ENCODE measurements around the gene FDX1. TPM values are rescaled to one million over a fixed set of nuclear protein-coding genes. Genes with fewer than 3 reads are reported as not detected.

Gene FDX1
- total RNA-seq, 2 experiments from 2014 or later = 10.0 to 10.5 TPM

GRCh38 chr11:110433393-110434333 lies 3.9 kb downstream of the FDX1 start:
- no peaks in the 10 kb centered on the region for H3K27me3 Mint-ChIP-seq (ENCODE audit: low read depth)
- CTCF ChIA-PET = interaction anchor here (0.6 to 8.0 kb wide), 30 partner anchors 8 to 797 kb away, joined by 3 to 100 read pairs (median 4); no protein-coding TSS in a partner anchor
- DNase-seq = no peak
- no peak for ATAC-seq
- H3K27ac Mint-ChIP-seq = no peak overlapping the region
- POLR2A ChIA-PET = no interaction called here
- peaks cover 27% of the 10 kb centered on the region for H3K36me3 Mint-ChIP-seq (ENCODE audit: low read depth)
- H3K4me3 Mint-ChIP-seq = no peak overlapping the region
- peaks cover 49% of the 10 kb centered on the region for H3K4me1 Mint-ChIP-seq (ENCODE audit: low read depth)
- H3K9me3 Mint-ChIP-seq (ENCODE audit: insufficient read depth) = no peaks in the 10 kb centered on the region

GRCh38 chr11:110434952-110435779 lies 5.4 kb downstream of the FDX1 start:
- POLR2A ChIA-PET = no interaction called here
- Mint-ChIP-seq H3K9me3 (ENCODE audit: insufficient read depth) (peaks cover 9% of the 10 kb centered on the region), H3K27me3 (ENCODE audit: low read depth) (no peaks in the 10 kb centered on the region), H3K36me3 (ENCODE audit: low read depth) (peaks cover 41% of the 10 kb centered on the region), H3K4me1 (ENCODE audit: low read depth) (peaks cover 44% of the 10 kb centered on the region), H3K4me3 (no peak overlapping the region), H3K27ac (no peak overlapping the region)
- CTCF ChIA-PET = interaction anchor here (0.6 to 8.0 kb wide), 22 partner anchors 10 to 1187 kb away, joined by 3 to 100 read pairs (median 4); no protein-coding TSS in a partner anchor
- DNase-seq = peak; percentile 46
- ATAC-seq = no peak

DNA sequence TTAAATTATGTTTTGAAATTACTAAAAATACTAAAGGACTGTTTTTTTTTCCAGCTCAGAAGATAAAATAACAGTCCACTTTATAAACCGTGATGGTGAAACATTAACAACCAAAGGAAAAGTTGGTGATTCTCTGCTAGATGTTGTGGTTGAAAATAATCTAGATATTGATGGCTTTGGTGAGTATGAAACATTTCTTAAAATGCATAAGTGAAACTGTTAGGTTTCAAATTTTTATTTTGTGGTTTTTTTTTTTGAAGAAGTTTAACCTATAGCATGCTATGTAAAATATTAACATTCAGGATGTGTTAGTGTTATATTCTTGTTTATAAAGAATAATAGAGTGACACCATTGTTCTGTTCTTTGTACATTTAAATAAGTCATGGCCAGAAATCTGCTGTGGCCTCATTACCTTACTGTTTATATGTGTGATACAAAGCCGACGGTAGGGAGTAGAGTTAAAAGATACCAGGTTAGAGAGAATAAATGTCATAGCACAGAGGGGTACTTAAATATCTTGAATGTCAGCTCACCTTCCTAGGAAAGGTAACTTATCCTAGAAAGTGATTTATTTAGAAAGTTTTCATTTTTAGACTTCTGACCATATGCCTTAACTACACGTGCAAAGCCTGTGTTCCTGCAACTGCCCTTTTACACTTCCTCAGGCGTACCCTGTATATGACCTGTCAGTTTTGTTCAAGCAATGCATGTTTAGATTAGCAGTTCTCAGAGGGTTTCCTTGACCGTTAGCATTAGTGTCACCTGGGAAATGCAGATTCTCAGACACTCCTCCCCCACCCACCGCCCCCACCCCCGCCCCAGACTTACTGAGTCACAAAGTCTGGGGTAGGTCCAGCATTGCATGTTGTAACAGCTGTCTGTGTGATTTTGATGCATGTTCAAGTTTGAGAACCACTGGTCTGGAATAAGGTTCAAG lies 6.3 kb downstream of the FDX1 start:
- ATAC-seq (no peak), DNase-seq (no peak)
- Mint-ChIP-seq H3K9me3 (ENCODE audit: insufficient read depth) (peaks cover 10% of the 10 kb centered on the region), H3K36me3 (ENCODE audit: low read depth) (peaks cover 48% of the 10 kb centered on the region), H3K4me3 (no peak overlapping the region), H3K4me1 (ENCODE audit: low read depth) (peaks cover 45% of the 10 kb centered on the region), H3K27ac (no peak overlapping the region), H3K27me3 (ENCODE audit: low read depth) (no peaks in the 10 kb centered on the region)
- CTCF ChIA-PET = interaction anchor here (0.6 to 8.0 kb wide), 13 partner anchors 10 to 795 kb away, joined by 3 to 100 read pairs (median 4); no protein-coding TSS in a partner anchor
- POLR2A ChIA-PET = no interaction called here

GRCh38 chr11:110438017-110438416 lies 8.3 kb downstream of the FDX1 start:
- Mint-ChIP-seq H3K4me1 (ENCODE audit: low read depth) (peaks cover 43% of the 10 kb centered on the region), H3K27ac (no peak overlapping the region), H3K36me3 (ENCODE audit: low read depth) (peaks cover 66% of the 10 kb centered on the region), H3K27me3 (ENCODE audit: low read depth) (no peaks in the 10 kb centered on the region), H3K4me3 (no peak overlapping the region), H3K9me3 (ENCODE audit: insufficient read depth) (peaks cover 10% of the 10 kb centered on the region)
- ATAC-seq (no peak), DNase-seq (no peak)
- ChIA-PET CTCF (interaction anchor here (0.6 to 1.3 kb wide), 3 partner anchors 9 to 237 kb away, joined by 3 to 6 read pairs (median 3); partner anchors contain the start of gene FDX1), POLR2A (no interaction called here)

GRCh38 chr11:110445437-110445836 lies 15.7 kb downstream of the FDX1 start:
- Mint-ChIP-seq H3K4me1 (ENCODE audit: low read depth) (peaks cover 24% of the 10 kb centered on the region), H3K4me3 (no peak overlapping the region), H3K27me3 (ENCODE audit: low read depth) (no peaks in the 10 kb centered on the region), H3K36me3 (ENCODE audit: low read depth) (peaks cover 39% of the 10 kb centered on the region), H3K9me3 (ENCODE audit: insufficient read depth) (no peaks in the 10 kb centered on the region), H3K27ac (no peak overlapping the region)
- ChIA-PET CTCF (interaction anchor here (0.9 to 7.3 kb wide), 7 partner anchors 12 to 984 kb away, joined by 3 to 51 read pairs (median 6); no protein-coding TSS in a partner anchor), POLR2A (no interaction called here)
- DNase-seq = no peak
- no peak for ATAC-seq

DNA sequence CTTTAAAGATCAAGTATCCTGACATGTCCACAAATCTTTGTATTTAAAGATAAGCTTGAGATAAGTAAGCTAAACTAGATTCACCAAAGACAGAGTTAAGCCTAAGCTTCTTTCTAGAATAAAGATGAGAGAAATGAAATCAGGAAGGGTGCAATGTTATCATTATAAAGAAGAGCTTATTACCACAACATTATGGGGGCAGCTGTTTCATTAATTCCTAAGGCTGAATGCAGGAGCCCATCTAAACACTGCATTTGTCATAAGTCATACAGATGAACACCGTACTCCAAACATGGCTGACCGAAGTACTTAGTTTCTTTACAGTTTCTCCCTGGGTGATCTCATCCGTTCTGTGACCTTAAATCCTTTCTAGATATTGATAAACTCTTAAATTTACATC lies 16.3 kb downstream of the FDX1 start:
- CTCF ChIA-PET = interaction anchor here (0.9 to 7.3 kb wide), 9 partner anchors 10 to 983 kb away, joined by 3 to 51 read pairs (median 3); partner anchors contain the start of gene ARHGAP20
- ATAC-seq = no peak

GRCh38 chr11:110446594-110446993 lies 16.8 kb downstream of the FDX1 start:
- Mint-ChIP-seq H3K27me3 (ENCODE audit: low read depth) (no peaks in the 10 kb centered on the region), H3K4me1 (ENCODE audit: low read depth) (peaks cover 23% of the 10 kb centered on the region), H3K36me3 (ENCODE audit: low read depth) (peaks cover 32% of the 10 kb centered on the region), H3K9me3 (ENCODE audit: insufficient read depth) (no peaks in the 10 kb centered on the region), H3K27ac (no peak overlapping the region), H3K4me3 (no peak overlapping the region)
- no peak for DNase-seq
- ChIA-PET CTCF (interaction anchor here (0.9 to 7.3 kb wide), 8 partner anchors 9 to 983 kb away, joined by 3 to 51 read pairs (median 3); partner anchors contain the start of gene ARHGAP20), POLR2A (no interaction called here)
- ATAC-seq = no peak

More for the DNA sequence above, 16.3 kb downstream of the FDX1 start:
- DNase-seq = no peak
- Mint-ChIP-seq H3K27ac (no peak overlapping the region), H3K9me3 (ENCODE audit: insufficient read depth) (no peaks in the 10 kb centered on the region), H3K4me3 (no peak overlapping the region), H3K4me1 (ENCODE audit: low read depth) (peaks cover 23% of the 10 kb centered on the region), H3K27me3 (ENCODE audit: low read depth) (no peaks in the 10 kb centered on the region), H3K36me3 (ENCODE audit: low read depth) (peaks cover 33% of the 10 kb centered on the region)
- POLR2A ChIA-PET = no interaction called here

- Mint-ChIP-seq H3K4me1 (ENCODE audit: low read depth) (peaks cover 26% of the 10 kb centered on the region), H3K9me3 (ENCODE audit: insufficient read depth) (peaks cover 6% of the 10 kb centered on the region), H3K4me3 (no peak overlapping the region), H3K27ac (no peak overlapping the region), H3K27me3 (ENCODE audit: low read depth) (no peaks in the 10 kb centered on the region), H3K36me3 (ENCODE audit: low read depth) (peaks cover 31% of the 10 kb centered on the region)
- ChIA-PET POLR2A (no interaction called here), CTCF (interaction anchor here (1.0 to 7.3 kb wide), 5 partner anchors 8 to 782 kb away, joined by 3 to 51 read pairs (median 3); partner anchors contain the start of gene ARHGAP20)
- ATAC-seq = no peak
- DNase-seq = no peak
Observed at GRCh38 chr11:110447343-110447742, 17.6 kb downstream of the FDX1 start.

DNA sequence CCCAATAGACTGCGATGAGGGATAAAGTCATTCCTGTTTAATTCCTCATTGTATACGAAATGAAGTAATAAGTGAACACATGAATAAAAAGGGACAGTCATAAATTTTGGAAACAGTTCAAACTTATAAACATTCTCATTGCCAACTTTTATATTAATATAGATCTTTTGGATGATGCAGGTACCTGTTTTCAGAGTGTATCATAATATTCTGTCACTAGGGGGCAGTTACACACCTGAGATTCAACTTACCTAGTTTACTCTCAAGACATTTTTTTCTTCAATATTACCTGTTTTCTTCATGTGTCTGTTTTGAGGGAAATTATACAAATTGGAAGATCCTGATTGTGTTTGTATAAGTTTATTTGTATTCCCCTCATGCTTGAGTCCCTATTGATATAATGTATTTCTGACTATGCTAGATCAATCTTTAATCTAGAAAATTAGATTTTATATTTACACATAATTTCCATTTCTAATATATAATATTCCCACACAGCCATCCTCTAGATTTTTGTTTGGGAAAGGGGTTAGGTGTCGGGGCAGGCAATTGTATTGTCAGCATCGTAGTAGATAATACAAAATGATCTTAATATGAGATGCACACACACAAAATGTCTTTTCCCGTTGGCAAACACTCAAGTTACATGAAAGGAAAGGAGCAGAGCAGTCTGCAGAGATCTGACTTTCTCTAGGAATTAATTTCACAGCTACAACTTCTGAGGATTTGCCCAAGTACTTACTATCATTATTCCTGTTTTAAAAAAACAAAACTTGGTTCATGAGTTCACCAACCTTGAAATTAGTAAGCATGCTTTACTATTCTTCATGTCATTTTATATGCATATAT lies 18.4 kb downstream of the FDX1 start:
- ATAC-seq (no peak), DNase-seq (no peak)
- peaks cover 9% of the 10 kb centered on the region for H3K9me3 Mint-ChIP-seq (ENCODE audit: insufficient read depth)
- H3K36me3 Mint-ChIP-seq (ENCODE audit: low read depth) = peaks cover 28% of the 10 kb centered on the region
- no peaks in the 10 kb centered on the region for H3K27me3 Mint-ChIP-seq (ENCODE audit: low read depth)
- H3K4me1 Mint-ChIP-seq (ENCODE audit: low read depth) = peaks cover 28% of the 10 kb centered on the region
- ChIA-PET POLR2A (no interaction called here), CTCF (interaction anchor here (0.7 to 7.3 kb wide), 5 partner anchors 9 to 781 kb away, joined by 3 to 51 read pairs (median 3); no protein-coding TSS in a partner anchor)
- no peak overlapping the region for H3K27ac Mint-ChIP-seq
- no peak overlapping the region for H3K4me3 Mint-ChIP-seq

GRCh38 chr11:110450246-110450645 lies 20.5 kb downstream of the FDX1 start:
- H3K27ac Mint-ChIP-seq = no peak overlapping the region
- H3K27me3 Mint-ChIP-seq (ENCODE audit: low read depth) = no peaks in the 10 kb centered on the region
- peaks cover 9% of the 10 kb centered on the region for H3K9me3 Mint-ChIP-seq (ENCODE audit: insufficient read depth)
- DNase-seq (no peak), ATAC-seq (no peak)
- H3K4me1 Mint-ChIP-seq (ENCODE audit: low read depth) = peaks cover 39% of the 10 kb centered on the region
- H3K4me3 Mint-ChIP-seq = no peak overlapping the region
- peaks cover 20% of the 10 kb centered on the region for H3K36me3 Mint-ChIP-seq (ENCODE audit: low read depth)
- ChIA-PET CTCF (interaction anchor here (1.2 to 7.3 kb wide), 2 partner anchors 15 to 16 kb away, joined by 4 to 51 read pairs; no protein-coding TSS in a partner anchor), POLR2A (no interaction called here)
